Panc1 (cell line): ENCODE data around the gene CCDC51. TPM values are rescaled to one million over a fixed set of nuclear protein-coding genes. Genes with fewer than 3 reads are reported as not detected.

Experiments used
- ATAC-seq: fragments of 200-7000 bp; cut with Tn5 transposase; 2 replicates; pipeline ENCODE4 v1.9.1; 2020; ENCODE audit warnings: mild to moderate bottlenecking, moderate library complexity
- BruUV-seq: library from RNA; stranded (reverse); fragments of 400-500 nt; replicated peaks from 2 replicates; lab custom pipeline; 2021; lab: Mats Ljungman, UMichigan
- CTCF ChIA-PET: fragments of 300-600 bp; sonication (Branson Sonifier 250); formaldehyde crosslinking; loops from one replicate; lab custom pipeline; 2022; ENCODE audit warnings: antibody characterized with exemption; lab: Charles Lee
- POLR2A ChIA-PET: fragments of 300-600 bp; sonication (Branson Sonifier 250); formaldehyde crosslinking; loops from one replicate; lab custom pipeline; 2022; ENCODE audit warnings: antibody characterized with exemption; lab: Charles Lee
- DNase-seq: peaks from one replicate; pipeline ENCODE4 v3.0.0-alpha.2; 2010; ENCODE audit warnings: low read depth, low spot score
- H3K27ac ChIP-seq: 2 replicates; pipeline ENCODE4 v1.5.1; 2011; ENCODE audit warnings: mild to moderate bottlenecking, low read length, inconsistent platforms
- H3K27me3 ChIP-seq: fragments of 200-500 bp; sonication (Bioruptor generic); 2 replicates; pipeline ENCODE4 v1.6.0; 2014; ENCODE audit warnings: low read length, inconsistent platforms; ENCODE audit not compliant: control insufficient read depth, insufficient read depth
- H3K36me3 ChIP-seq: fragments of 200-500 bp; sonication (Bioruptor generic); 2 replicates; pipeline ENCODE4 v1.5.1; 2014; ENCODE audit warnings: inconsistent platforms, mild to moderate bottlenecking, low read length, moderate library complexity; ENCODE audit not compliant: control insufficient read depth, insufficient read depth
- H3K4me1 ChIP-seq: 2 replicates; pipeline ENCODE4 v1.5.1; 2011; ENCODE audit warnings: inconsistent platforms, mild to moderate bottlenecking, low read length, moderate library complexity; ENCODE audit not compliant: control insufficient read depth, insufficient read depth
- H3K4me3 ChIP-seq, 2 experiments: 2 replicates each; pipeline ENCODE4 v1.5.1; 2011 to 2012; ENCODE audit warnings: low read depth in 2 of 2, low read length in 2 of 2, mild to moderate bottlenecking in 2 of 2, inconsistent platforms in 1 of 2, moderate library complexity in 1 of 2
- H3K9me3 ChIP-seq: fragments of 200-500 bp; sonication (Bioruptor generic); 2 replicates; pipeline ENCODE4 v1.5.1; 2014; ENCODE audit warnings: low read depth, mild to moderate bottlenecking, inconsistent platforms, low read length, moderate library complexity; ENCODE audit not compliant: control insufficient read depth, insufficient read depth
- POLR2AphosphoS5 ChIP-seq: IDR thresholded peaks from 2 replicates; pipeline ENCODE4 v1.6.1; 2012; ENCODE audit warnings: mild to moderate bottlenecking, low read depth, low read length, moderate library complexity
- REST ChIP-seq, 2 experiments: IDR thresholded peaks; 2 replicates each; pipeline ENCODE4 v1.6.1; 2011 to 2012; ENCODE audit warnings: low read depth in 2 of 2, control low read depth in 1 of 2, low read length in 1 of 2, mild to moderate bottlenecking in 1 of 2, moderate library complexity in 1 of 2; ENCODE audit not compliant: insufficient read depth in 1 of 2
- SIN3A ChIP-seq: IDR thresholded peaks from 2 replicates; pipeline ENCODE4 v1.6.1; 2012; ENCODE audit warnings: low read depth, mild to moderate bottlenecking, low read length, moderate library complexity, borderline replicate concordance; ENCODE audit not compliant: insufficient read depth
- TCF7L2 ChIP-seq: IDR thresholded peaks from 2 replicates; pipeline ENCODE4 v1.6.1; 2011; ENCODE audit warnings: mild to moderate bottlenecking, low read depth, low read length, inconsistent platforms
- in situ Hi-C: cut with HindIII; loops from 2 replicates; pipeline ENCODE4 v1.10.0; 2016; ENCODE audit warnings: low sequenced_read_pairs, low pct_unique_long_range_greater_than_20kb
- intact Hi-C: fragments of 100-400 bp; cut with micrococcal nuclease; formaldehyde crosslinking; loops from one replicate; pipeline ENCODE4 v1.10.0; 2022; ENCODE audit not compliant: unreplicated experiment
- total RNA-seq: library from RNA; stranded (reverse); gene quantifications from one replicate; pipeline ENCODE4 v1.2.1, GENCODE V29; 2021; ENCODE audit not compliant: unreplicated experiment
- TF ChIP-seq, protein P1 (sequence below): fragments of 450-650 bp; IDR thresholded peaks from 2 replicates; pipeline ENCODE4 v1.5.1; 2017; ENCODE audit warnings: mild to moderate bottlenecking

The CCDC51 gene
- total RNA-seq, 1 experiment from 2014 or later, result 11.9 TPM

DNA sequence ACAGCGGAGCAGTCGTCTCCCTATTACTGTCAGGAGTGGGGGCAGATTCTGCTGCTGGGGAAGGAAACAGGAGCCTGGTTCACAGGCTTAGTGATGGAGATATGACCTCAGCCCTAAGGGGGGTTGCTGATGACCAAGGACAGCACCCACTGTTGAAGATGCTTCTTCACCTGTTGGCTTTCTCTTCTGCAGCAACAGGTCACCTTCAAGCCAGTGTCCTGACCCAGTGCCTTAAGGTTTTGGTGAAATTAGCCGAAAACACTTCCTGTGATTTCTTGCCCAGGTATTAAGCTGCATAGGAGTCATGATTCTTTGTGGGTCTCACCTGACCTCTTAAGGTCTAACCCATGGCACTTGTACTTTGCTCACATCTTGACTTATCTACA lies 20.6 kb upstream of the CCDC51 start:
- H3K9me3 ChIP-seq, result no peaks in the 10 kb centered on the region
- no peaks in the 10 kb centered on the region for H3K27me3 ChIP-seq
- ChIA-PET CTCF (no interaction called here), POLR2A (no interaction called here)
- no TSS peak for BruUV-seq
- in situ Hi-C loops (no loop called here), intact Hi-C loops (no loop called here)
- no peak overlapping the region for H3K27ac ChIP-seq
- H3K4me1 ChIP-seq, result peaks cover 6% of the 10 kb centered on the region
- DNase-seq (no peak), ATAC-seq (no peak)
- TF ChIP-seq SIN3A, result no peak
- TF ChIP-seq POLR2AphosphoS5, result no peak
- H3K36me3 ChIP-seq, result peaks cover 2% of the 10 kb centered on the region; the same call in 1 of the 2 replicates
- no peak overlapping the region for H3K4me3 ChIP-seq

DNA sequence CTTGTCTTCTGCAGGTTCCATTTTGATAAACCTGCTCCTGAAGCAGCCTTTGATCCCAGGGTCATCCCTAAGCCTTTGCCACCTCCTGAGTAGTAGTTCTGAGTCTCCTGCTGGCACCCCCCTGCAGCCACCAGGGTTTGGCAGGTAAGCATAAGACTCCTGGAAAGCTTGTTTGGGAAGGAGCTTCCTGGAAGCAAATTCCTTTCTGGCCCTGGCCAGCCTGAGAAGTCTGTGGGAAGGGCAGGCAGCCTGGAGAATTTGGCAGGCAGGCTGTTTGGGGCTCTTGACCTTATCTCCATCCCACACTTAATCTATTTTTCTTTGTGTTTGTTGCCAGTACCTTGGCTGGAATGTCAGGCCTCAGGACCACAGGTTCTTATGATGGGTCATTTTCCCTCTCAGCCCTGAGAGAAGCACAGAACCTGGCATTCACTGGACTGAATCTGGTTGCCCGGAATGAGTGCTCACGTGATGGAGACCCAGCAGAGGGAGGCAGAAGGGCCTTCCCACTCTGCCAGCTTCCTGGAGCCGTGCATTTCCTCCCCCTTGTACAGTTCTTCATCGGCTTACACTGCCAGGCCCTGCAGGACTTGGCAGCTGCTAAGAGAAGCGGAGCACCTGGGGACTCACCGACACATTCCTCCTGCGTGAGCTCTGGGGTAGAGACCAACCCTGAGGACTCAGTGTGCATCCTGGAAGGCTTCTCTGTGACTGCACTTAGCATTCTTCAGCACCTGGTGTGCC lies 20.0 kb upstream of the CCDC51 start:
- H3K27ac ChIP-seq, result no peak overlapping the region
- no peaks in the 10 kb centered on the region for H3K9me3 ChIP-seq
- no peaks in the 10 kb centered on the region for H3K27me3 ChIP-seq
- peaks cover under 1% of the 10 kb centered on the region; the same call in 1 of the 2 replicates for H3K4me1 ChIP-seq
- in situ Hi-C loops (no loop called here), intact Hi-C loops (no loop called here)
- BruUV-seq, result no TSS peak
- no peak for DNase-seq
- POLR2A ChIA-PET, result no interaction called here
- CTCF ChIA-PET, result no interaction called here
- ATAC-seq, result no peak
- no peak overlapping the region for H3K4me3 ChIP-seq
- TF ChIP-seq REST (IDR thresholded peaks at IDR 0.05; ENCODE audit: insufficient read depth in 1 of 2, low read depth in 2 of 2, low read length in 1 of 2) (no peak), SIN3A (no peak), POLR2AphosphoS5 (no peak), TCF7L2 (no peak)
- TF ChIP-seq, protein P1, sequence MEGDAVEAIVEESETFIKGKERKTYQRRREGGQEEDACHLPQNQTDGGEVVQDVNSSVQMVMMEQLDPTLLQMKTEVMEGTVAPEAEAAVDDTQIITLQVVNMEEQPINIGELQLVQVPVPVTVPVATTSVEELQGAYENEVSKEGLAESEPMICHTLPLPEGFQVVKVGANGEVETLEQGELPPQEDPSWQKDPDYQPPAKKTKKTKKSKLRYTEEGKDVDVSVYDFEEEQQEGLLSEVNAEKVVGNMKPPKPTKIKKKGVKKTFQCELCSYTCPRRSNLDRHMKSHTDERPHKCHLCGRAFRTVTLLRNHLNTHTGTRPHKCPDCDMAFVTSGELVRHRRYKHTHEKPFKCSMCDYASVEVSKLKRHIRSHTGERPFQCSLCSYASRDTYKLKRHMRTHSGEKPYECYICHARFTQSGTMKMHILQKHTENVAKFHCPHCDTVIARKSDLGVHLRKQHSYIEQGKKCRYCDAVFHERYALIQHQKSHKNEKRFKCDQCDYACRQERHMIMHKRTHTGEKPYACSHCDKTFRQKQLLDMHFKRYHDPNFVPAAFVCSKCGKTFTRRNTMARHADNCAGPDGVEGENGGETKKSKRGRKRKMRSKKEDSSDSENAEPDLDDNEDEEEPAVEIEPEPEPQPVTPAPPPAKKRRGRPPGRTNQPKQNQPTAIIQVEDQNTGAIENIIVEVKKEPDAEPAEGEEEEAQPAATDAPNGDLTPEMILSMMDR, result no peak
- peaks cover 2% of the 10 kb centered on the region; the same call in 1 of the 2 replicates for H3K36me3 ChIP-seq

- TF ChIP-seq POLR2AphosphoS5 (no peak), SIN3A (no peak), REST (IDR thresholded peaks at IDR 0.05; ENCODE audit: insufficient read depth in 1 of 2, low read depth in 2 of 2, low read length in 1 of 2) (no peak), TCF7L2 (no peak)
- TF ChIP-seq, protein P1, result no peak
- DNase-seq (no peak), ATAC-seq (no peak)
- Histone ChIP-seq H3K4me3 (no peak overlapping the region), H3K9me3 (no peaks in the 10 kb centered on the region), H3K36me3 (peaks cover 5% of the 10 kb centered on the region), H3K27ac (no peak overlapping the region), H3K27me3 (no peaks in the 10 kb centered on the region), H3K4me1 (no peaks in the 10 kb centered on the region)
- intact Hi-C loops, result no loop called here
- no TSS peak for BruUV-seq
- ChIA-PET POLR2A (no interaction called here), CTCF (no interaction called here)
- in situ Hi-C loops, result no loop called here
These were observed 19.4 kb upstream of the CCDC51 start for GRCh38 chr3:48459331-48459730.
